AG04449 (cell line): ENCODE measurements around the gene CTDSPL.

ENCODE experiments used
- CTCF ChIA-PET: fragments of 350-600 bp; formaldehyde crosslinking; extraction: SDS; loops from one replicate; lab custom pipeline; 2021; ENCODE audit warnings: antibody characterized with exemption; lab: Yijun Ruan, JAX
- POLR2A ChIA-PET: fragments of 400-600, 350-600 bp; formaldehyde crosslinking; extraction: SDS; loops from one replicate; lab custom pipeline; 2020; ENCODE audit warnings: antibody characterized with exemption, inconsistent platforms; lab: Yijun Ruan, JAX
- DNase-seq: peaks from one replicate; pipeline ENCODE4 v3.0.0-alpha.2; 2010; ENCODE audit warnings: low read depth, low spot score
- H3K4me3 ChIP-seq: 2 replicates; pipeline ENCODE4 v1.5.1; 2011; ENCODE audit warnings: low read depth, mild to moderate bottlenecking, control low read depth, low read length
- TF ChIP-seq, protein P1 (sequence below): IDR thresholded peaks from one replicate; pipeline ENCODE4 v1.5.1; 2011; ENCODE audit warnings: mild to moderate bottlenecking, moderate library complexity, low read length, control low read depth, inconsistent platforms; ENCODE audit not compliant: insufficient read depth; ENCODE audit errors: missing control alignments

CTDSPL gene

DNA sequence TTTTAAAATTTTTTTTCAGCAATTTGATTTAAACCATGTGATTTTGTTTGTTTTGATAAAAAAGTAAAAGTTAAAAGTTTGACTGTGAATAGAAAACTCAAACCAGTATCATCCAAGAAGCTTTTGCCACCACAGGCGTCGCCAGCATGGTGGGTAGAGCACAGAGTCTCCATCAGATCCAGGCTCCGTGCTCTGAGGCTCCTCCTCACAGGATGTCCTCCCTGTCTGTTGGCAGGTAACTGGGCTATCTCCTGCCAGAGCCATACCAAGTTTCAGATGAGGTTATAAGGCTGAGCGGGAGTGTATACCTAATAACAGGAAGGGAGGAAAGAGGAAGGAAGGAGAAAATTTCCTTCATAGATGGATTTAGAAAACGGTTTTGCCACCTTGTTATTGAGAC lies 28.8 kb downstream of the CTDSPL start:
- no peak for DNase-seq
- ChIA-PET POLR2A (no interaction called here), CTCF (interaction anchor here (1.1 to 1.4 kb wide), 2 partner anchors 9 kb away, joined by 3 to 4 read pairs; no protein-coding TSS in a partner anchor)
- no peak overlapping the region for H3K4me3 ChIP-seq
- TF ChIP-seq, protein P1, sequence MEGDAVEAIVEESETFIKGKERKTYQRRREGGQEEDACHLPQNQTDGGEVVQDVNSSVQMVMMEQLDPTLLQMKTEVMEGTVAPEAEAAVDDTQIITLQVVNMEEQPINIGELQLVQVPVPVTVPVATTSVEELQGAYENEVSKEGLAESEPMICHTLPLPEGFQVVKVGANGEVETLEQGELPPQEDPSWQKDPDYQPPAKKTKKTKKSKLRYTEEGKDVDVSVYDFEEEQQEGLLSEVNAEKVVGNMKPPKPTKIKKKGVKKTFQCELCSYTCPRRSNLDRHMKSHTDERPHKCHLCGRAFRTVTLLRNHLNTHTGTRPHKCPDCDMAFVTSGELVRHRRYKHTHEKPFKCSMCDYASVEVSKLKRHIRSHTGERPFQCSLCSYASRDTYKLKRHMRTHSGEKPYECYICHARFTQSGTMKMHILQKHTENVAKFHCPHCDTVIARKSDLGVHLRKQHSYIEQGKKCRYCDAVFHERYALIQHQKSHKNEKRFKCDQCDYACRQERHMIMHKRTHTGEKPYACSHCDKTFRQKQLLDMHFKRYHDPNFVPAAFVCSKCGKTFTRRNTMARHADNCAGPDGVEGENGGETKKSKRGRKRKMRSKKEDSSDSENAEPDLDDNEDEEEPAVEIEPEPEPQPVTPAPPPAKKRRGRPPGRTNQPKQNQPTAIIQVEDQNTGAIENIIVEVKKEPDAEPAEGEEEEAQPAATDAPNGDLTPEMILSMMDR = no peak

DNA sequence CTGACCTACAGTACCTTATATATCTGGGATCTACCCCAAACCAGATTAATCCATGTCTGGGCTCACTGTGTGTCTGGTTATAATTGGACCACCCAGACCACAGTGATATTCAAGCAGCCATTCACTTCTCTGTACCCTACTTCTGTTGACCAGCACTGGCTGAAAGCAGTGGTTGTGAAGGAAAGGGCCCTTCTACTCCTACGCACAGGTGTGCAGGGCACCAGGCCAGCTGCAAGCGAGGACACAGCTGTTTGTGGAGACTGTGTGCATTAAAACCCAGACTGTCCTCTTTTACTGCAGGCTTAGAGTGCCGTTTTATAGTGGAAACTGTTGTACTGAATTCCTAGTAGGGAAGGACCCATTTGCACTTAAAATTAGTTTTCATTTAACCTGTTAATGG lies 29.5 kb downstream of the CTDSPL start:
- CTCF ChIA-PET = no interaction called here
- POLR2A ChIA-PET = no interaction called here
- DNase-seq = no peak
- TF ChIP-seq, protein P1 = no peak
- no peak overlapping the region for H3K4me3 ChIP-seq

DNA sequence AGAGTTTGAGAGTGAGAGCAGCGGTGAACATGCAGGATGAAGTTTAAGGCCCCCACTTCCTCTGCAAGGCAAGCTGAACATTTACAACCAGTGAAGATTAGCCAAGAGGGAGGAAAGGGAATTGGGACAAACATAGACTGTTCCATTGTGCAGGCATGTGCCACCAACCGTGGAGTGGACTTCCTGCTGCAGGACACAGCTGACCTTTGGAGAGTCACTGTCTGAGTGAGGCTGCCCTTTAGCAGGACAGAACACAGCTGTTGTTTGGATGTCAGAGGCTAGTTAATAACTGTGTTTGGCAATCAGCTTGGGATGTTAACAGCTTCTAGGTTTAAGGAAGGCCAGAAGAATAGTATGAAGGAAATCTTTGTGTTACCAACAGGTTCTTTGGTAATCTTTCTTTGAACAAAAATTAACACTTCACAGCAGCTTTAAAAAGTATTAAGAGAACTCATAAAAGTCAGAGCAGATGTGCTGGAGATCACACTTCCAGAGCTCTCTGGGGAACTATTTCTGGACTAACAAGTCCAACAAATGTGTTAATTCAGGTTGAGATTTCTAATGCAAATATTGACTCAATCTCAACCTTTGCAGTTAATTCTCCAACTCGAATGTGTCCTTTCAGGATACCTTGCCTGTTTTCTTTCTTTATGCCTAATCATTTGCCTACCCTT lies 31.4 kb downstream of the CTDSPL start:
- H3K4me3 ChIP-seq = no peak overlapping the region
- no peak for DNase-seq
- ChIA-PET CTCF (interaction anchor here (0.7 to 1.1 kb wide), 3 partner anchors 10 to 73 kb away, joined by 3 to 4 read pairs (median 3); no protein-coding TSS in a partner anchor), POLR2A (no interaction called here)
- TF ChIP-seq, protein P1 = no peak

DNA sequence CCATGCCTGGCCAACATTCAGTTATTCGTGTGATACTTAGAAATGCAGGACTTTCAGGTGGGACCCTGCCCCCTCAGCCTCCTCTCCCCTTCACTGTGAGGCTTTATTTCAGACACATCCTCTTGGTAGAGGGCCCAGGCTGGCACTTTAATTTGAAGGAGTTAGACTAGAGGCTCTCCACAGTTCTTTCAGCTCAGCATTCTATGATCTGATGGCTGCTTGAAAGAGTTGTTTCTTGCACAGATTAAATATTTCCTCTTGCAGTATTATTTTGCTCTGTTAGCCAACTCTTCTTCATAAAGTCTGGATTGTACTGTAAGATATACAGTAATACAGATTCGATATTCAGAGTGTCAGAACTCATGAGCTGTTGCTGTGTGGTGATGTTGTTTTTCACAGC lies 35.1 kb downstream of the CTDSPL start:
- H3K4me3 ChIP-seq = no peak overlapping the region
- DNase-seq = no peak
- TF ChIP-seq, protein P1 = no peak
- CTCF ChIA-PET = interaction anchor here (1.6 kb wide), 1 partner anchor 9 kb away, joined by 5 read pairs; no protein-coding TSS in a partner anchor
- POLR2A ChIA-PET = no interaction called here

DNA sequence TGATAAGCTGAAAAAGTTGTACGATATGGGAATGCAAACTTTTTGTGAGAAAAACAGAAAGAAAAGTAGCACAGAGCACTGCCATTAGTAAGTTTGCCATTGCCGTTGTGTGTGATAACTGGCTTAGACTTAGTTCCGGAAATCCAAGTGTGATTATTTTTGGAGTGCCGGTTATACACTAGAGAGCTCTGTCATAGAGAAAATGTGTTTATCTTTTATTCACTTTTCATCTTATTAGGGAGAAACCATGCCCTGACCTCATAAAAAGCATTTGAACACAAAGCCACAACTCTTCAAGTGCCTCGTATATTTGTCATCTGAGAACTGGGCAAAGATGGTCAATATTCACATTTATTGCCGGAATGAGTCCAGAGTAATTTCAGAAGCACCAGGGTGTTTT lies 36.1 kb downstream of the CTDSPL start:
- CTCF ChIA-PET = interaction anchor here (1.2 to 1.6 kb wide), 2 partner anchors 10 to 43 kb away, joined by 5 to 6 read pairs; no protein-coding TSS in a partner anchor
- POLR2A ChIA-PET = no interaction called here
- H3K4me3 ChIP-seq = no peak overlapping the region
- DNase-seq = no peak
- TF ChIP-seq, protein P1 = no peak

DNA sequence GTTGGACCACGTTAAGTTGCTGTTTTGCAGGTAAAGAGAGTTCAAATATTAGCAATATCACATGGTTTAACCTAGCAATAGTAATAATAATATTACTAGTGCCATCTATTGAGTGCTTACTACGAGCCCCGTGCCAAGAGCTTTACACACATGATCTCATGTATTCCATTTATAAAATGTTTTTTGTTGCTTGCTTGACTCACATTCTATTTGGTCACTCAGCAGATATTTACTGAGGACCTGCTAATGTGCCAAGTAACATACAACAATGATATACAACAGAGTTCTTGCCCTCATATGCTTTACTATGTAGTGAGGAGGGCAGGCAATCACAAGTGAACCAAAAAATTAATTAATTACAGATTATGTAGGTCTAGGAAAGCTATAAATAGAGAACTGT lies 36.7 kb downstream of the CTDSPL start:
- TF ChIP-seq, protein P1 = no peak
- ChIA-PET POLR2A (no interaction called here), CTCF (interaction anchor here (1.2 to 1.6 kb wide), 2 partner anchors 10 to 44 kb away, joined by 5 to 6 read pairs; no protein-coding TSS in a partner anchor)
- H3K4me3 ChIP-seq = no peak overlapping the region
- no peak for DNase-seq
